ENCODE measurements around the gene KCNK4.

The KCNK4 gene

DNA sequence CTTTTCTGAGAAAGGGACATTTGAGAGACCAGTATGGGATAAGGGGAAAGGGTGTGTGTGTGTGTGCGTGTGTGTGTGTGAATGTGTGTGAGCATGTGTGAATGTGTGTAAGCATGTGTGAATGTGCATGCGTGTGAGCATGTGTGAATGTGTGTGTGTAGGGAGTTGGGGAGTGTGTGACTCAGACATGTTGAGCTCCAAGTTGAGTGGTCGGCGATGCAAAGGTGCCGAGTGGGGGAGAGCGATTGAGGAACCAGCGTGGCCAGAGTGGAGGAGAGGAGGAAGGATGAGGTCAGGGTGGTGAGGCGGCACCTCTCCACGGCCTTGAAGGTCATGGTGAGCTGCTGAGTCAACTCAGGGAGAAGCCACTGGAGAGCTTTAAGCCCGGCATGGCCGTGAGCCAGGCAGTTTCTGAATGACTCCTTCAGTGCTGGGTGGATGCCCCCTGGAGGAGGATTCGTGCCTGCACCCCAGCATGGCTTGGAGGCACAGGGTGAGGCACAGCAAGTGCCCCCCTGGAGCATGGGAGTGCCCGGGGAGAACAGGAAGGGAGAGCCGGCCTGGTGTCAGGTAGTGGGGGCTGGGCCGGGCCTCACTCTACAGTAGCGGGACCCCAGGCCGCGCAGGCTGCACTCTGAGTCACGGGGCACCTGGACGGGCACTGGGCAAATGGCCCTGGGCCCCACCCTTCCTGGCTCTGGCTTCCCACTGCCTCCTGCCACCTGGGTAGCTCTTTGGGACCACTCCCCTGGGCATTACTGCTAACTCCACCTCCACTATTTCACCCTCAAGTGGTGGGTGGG is 40.7 kb downstream of the KCNK4 start:
- DNase-seq: peak; percentile 47

DNA sequence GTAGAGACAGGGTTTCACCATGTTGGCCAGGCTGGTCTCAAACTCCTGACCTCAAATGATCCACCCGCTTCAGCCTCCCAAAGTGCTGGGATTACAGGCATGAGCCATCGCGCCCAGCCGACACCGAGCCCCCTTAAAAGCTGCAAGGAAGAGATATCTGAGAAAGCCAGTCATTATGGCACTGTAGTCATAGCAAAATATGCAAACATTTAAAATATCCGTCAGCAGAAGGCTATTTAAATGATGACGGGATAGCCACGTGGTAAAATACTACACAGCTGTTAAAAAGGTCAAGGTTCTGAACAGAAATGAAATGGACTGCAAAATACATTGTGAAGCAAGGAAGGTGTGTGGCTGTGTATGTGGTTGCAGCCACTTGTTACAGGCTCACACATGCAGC is 42.5 kb downstream of the KCNK4 start:
- no peak for DNase-seq

DNA sequence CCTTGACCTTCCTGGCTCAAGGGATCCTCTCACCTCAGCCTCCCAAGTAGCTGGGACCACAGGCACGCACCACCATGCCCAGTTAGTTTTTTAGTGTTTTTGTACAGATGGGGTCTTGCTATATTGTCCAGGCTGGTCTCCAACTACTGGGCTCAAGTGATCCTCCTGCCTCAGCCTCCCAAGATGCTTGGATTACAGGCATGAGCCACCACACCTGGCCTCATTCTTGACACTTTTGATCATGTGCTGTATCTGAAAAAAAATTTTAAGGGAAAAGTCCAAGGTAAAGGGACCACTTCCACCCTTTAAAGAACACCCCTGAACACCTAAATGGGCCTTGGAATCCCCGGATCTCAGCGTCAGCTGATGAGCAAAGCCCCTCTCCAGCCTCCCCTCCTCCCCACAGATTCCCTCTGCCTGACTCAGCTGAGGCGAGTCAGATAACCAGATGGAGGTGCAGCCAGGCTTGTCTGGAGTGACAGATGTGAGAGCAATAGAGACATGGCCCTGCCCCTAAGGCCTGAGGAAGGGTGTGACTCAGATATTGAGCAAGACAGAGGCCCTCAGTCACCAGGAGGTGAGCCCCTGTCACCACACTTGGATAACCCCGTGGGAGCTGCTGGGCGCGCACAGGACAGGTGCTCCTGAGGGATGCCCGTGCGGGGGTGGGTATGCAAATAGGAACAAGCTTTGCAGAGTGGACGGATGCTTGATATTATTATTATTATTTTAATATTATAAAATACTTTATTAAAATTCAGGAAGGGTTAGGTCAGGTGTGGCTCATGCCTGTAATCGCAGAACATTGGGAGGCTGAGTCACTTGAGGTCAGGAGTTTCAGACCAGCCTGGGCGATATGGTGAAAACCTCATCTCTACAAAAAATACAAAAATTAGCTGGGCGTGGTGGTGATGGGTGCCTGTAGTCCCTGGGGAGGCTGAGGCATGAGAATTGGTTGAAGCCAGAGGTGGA is 43.9 kb downstream of the KCNK4 start:
- no peak for DNase-seq

DNA sequence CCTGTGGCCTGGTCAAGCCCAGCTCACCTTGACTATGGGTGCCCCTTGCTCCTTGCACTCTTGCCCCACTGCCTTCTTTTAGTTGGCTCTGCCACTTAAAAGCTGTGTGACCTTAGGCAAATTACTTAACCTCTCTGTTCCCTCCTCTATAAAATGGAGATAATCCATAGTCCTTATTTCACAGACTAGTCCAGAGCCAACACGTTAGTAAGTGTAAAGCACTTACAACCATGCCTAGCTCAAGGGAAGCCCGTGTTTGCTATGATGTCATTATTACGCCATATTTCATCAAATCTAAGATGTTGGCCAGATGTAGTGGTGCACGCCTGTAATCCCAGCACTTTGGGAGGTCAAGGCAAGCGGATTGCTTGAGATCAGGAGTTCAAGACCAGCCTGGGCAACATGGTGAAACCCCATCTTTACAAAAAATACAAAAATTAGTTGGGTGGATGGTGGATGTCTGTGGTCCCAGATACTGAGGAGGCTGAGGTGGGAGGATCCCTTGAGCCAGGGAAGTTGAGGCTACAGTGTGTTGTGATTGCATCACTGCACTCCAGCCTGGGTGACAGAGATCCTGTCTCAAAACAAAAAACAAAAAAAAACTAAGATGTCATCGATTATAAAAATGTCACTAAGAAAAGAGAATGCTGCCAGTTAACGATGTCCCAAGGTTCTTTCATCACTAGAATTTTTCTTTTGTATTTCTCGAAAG is 46.6 kb downstream of the KCNK4 start:
- DNase-seq: no peak

- DNase-seq: no peak
These were observed 47.6 kb downstream of the KCNK4 start for GRCh38 chr11:64338716-64339115.

DNA sequence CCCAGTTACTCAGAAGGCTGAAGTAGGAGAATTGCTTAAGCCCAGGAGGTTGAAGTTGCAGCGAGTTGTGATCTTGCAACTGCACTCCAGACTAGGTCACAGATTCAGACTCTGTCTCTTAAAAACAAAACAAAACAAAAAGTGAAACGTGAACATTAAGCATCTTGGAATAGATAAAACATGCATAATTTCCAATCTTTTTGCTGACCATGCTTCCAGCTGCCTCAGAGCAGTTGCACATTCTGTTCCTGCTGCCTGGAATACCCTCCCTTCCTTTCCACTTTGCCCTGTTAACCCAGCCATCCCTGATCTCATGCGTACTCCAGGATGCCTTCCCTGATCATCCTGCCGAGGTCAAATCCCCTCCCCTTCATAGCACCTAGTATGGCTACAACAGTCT is 48.2 kb downstream of the KCNK4 start:
- no peak for DNase-seq

GRCh38 chr11:64339754-64340408 is 48.8 kb downstream of the KCNK4 start, which contains the start of gene CCDC88B:
Gene CCDC88B (plus strand): TSS chr11:64340204. CDS start chr11:64340267, 63 bp downstream.
- peak; percentile 82 for DNase-seq

DNA sequence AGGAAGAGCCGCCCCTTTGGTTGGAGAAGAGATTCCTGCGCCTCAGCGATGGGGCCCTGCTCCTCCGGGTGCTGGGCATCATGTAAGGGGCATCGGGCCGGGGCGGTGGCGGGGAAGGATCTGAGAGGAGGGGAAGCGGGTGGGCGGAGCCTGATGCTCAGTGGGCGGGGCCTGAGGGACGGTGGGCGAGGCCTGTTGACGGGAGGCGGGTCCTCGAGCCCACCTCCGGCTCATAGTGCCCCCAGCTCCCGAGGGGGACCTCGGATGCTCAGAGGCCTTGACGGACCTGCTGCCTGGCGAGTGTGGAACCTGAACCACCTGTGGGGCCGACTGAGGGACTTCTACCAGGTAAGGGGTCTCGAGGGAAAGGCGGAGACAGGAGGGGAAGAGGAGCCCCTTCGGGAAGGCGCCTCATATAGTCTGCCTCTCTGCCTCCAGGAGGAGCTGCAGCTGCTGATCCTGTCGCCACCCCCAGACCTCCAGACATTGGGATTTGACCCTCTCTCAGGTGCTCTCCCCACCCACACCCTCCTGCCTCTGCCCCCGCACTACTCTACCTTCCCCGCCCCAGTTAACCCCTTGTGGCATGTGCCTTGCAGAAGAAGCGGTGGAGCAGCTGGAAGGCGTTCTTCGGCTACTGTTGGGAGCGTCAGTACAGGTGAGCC is 49.7 kb downstream of the KCNK4 start:
- peak; percentile 77 for DNase-seq

GRCh38 chr11:64341429-64341828 is 50.3 kb downstream of the KCNK4 start:
- DNase-seq: no peak

GRCh38 chr11:64341851-64342791 is 51.0 kb downstream of the KCNK4 start:
- DNase-seq: peak; percentile 89

GRCh38 chr11:64342869-64343745 is 52.0 kb downstream of the KCNK4 start:
- no peak for DNase-seq

- no peak for DNase-seq
These were observed 52.9 kb downstream of the KCNK4 start for GRCh38 chr11:64343767-64344559.

- DNase-seq: no peak
These were observed 53.7 kb downstream of the KCNK4 start for GRCh38 chr11:64344787-64345186.

GRCh38 chr11:64347193-64347867 is 56.2 kb downstream of the KCNK4 start:
- no peak for DNase-seq

DNA sequence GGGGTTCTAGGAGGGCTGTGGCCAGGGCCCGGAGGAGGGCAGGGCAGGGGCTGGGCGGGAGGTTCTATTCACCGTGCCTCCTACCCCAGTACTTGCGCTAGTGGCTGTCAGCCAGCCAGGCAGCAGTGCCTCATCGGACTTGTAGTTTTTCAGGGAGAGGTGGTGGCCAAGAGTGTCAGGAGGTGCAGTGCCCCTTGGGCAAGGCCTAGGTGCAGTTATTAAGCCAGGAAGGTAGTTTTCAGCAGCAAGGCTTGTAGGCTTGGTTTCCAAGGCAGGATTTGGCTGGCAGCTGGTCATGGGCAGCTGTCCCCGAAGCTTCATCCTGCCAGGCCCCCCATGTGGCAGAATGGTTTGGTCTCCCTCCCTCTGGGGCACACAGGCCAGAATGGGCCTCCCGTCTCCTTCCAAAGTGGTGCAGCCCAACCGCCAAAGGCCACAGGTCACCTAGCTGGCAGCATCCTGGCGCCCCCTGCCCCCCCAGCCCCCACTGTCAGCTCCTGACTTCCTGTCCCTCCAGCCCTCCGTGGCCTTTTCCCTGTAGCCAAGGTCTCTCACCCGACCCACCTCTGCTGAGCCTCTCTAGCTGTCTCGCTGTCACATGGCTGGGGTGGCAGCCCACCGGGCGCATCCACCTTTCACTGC is 57.4 kb downstream of the KCNK4 start:
- no peak for DNase-seq

DNA sequence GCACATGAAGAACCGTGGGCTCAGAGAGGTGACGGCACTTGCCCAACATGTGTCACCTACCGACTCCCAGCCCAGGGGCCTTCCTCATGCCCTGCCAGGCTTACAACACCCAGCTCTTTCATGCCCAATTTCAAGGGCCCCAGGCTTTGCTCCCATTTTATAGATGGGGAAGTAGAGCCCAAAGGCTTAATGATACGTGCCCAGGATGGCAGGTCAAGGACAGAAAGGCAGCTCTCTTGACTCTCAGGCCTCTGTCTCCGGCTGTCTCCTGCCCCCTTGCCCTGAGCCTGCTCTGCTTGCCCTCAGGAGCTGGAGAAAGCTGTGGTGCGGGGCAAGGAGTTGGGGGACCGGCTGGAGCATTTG is 57.9 kb downstream of the KCNK4 start:
- DNase-seq: no peak

DNA sequence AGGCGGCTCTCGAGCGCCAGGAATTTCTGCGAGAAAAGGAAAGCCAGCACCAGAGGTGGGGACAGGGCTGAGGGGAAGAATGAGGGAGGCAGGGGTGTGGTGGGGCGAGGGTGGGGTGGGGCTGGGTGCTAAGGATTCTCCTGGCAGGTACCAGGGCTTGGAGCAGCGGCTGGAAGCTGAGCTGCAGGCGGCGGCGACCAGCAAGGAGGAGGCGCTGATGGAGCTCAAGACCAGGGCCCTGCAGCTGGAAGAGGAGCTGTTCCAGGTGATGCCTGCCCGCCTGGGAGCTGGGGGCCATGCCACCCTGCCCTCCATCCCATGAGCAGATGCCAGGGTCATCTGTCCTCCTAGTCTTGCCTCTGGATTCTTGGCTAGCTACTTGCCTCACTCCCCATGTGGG is 58.3 kb downstream of the KCNK4 start:
- DNase-seq: no peak
